ENCODE measurements around the gene CHRM1.

Gene CHRM1

GRCh38 chr11:62925745-62926679, 4.8 kb upstream of the CHRM1 start:
- DNase-seq (ENCODE audit: low read depth) = no peak

GRCh38 chr11:62925308-62925707, 4.1 kb upstream of the CHRM1 start:
- DNase-seq (ENCODE audit: low read depth) = no peak

GRCh38 chr11:62923601-62924411, 2.6 kb upstream of the CHRM1 start:
- DNase-seq (ENCODE audit: low read depth) = no peak

- DNase-seq (ENCODE audit: low read depth) = no peak
Observed at GRCh38 chr11:62922653-62923431, 1.7 kb upstream of the CHRM1 start.

GRCh38 chr11:62922189-62922589, 1.0 kb upstream of the CHRM1 start:
- no peak for DNase-seq (ENCODE audit: low read depth)

GRCh38 chr11:62921573-62922188, 518 bp upstream of the CHRM1 start:
- DNase-seq (ENCODE audit: low read depth) = no peak

- DNase-seq (ENCODE audit: low read depth) = no peak
Observed at GRCh38 chr11:62919898-62920640, 1.1 kb downstream of the CHRM1 start.

GRCh38 chr11:62919476-62919875, 1.7 kb downstream of the CHRM1 start:
- DNase-seq (ENCODE audit: low read depth) = no peak

GRCh38 chr11:62918531-62918930, 2.6 kb downstream of the CHRM1 start:
- DNase-seq (ENCODE audit: low read depth) = no peak

GRCh38 chr11:62917906-62918502, 3.2 kb downstream of the CHRM1 start:
- DNase-seq (ENCODE audit: low read depth) = no peak

GRCh38 chr11:62914416-62914815, 6.7 kb downstream of the CHRM1 start:
- no peak for DNase-seq (ENCODE audit: low read depth)

GRCh38 chr11:62912268-62912667, 8.9 kb downstream of the CHRM1 start:
- DNase-seq (ENCODE audit: low read depth) = no peak

GRCh38 chr11:62911137-62912130, 9.7 kb downstream of the CHRM1 start:
- peak; percentile 48 for DNase-seq (ENCODE audit: low read depth)

GRCh38 chr11:62910141-62910882, 10.9 kb downstream of the CHRM1 start:
- DNase-seq (ENCODE audit: low read depth) = no peak

- DNase-seq (ENCODE audit: low read depth) = peak; percentile 59
Observed at GRCh38 chr11:62909107-62909894, 11.9 kb downstream of the CHRM1 start.

- DNase-seq (ENCODE audit: low read depth) = no peak
Observed at GRCh38 chr11:62908468-62909072, 12.6 kb downstream of the CHRM1 start.

GRCh38 chr11:62905927-62906531, 15.1 kb downstream of the CHRM1 start:
- DNase-seq (ENCODE audit: low read depth) = peak; percentile 64

Measured in amniotic epithelial cell (primary cell).